Gastrocnemius medialis (tissue), 4 donors: Measurements from ENCODE around the gene PPFIBP2.

ENCODE experiments used
- CTCF ChIP-seq, 5 experiments: fragments of 450-650 bp in 3 of 5; fragments of 200-600 bp in 2 of 5; sonication (generic) in 2 of 5; IDR thresholded peaks in 4 of 5; conservative IDR thresholded peaks in 1 of 5; 1 replicate in 4 of 5; 2 replicates in 1 of 5; pipeline ENCODE4 v1.5.1; 2016 to 2019; ENCODE audit warnings: antibody characterized with exemption in 5 of 5, mild to moderate bottlenecking in 3 of 5, moderate library complexity in 3 of 5
- POLR2A ChIP-seq, 2 donors: fragments of 450-650 bp; IDR thresholded peaks; one replicate each; pipeline ENCODE4 v1.6.1; 2017; ENCODE audit warnings: antibody characterized with exemption in 2 of 2, mild to moderate bottlenecking in 2 of 2, moderate library complexity in 2 of 2

GRCh38 chr11:7570241-7570640 is 56.4 kb downstream of the PPFIBP2 start:
- TF ChIP-seq CTCF (IDR thresholded peaks at IDR 0.05 in 4 of 5, conservative IDR thresholded peaks at IDR 0.05 in 1 of 5) (no peak), POLR2A (IDR thresholded peaks at IDR 0.05) (no peak)
